ENCODE results near the gene TUBGCP2. TPM values are rescaled to one million over a fixed set of nuclear protein-coding genes. Genes with fewer than 3 reads are reported as not detected.

TUBGCP2 gene
- total and polyA plus RNA-seq, 2 of the 13 experiments (the other 11 are each of a cell fraction or from before 2014, with no cell fraction given): 21.3 to 34.5 TPM

GRCh38 chr10:133308421-133309099 lies at the start of gene TUBGCP2, which contains the start of gene ZNF511 (continued):
- TF ChIP-seq GFI1 (CRISPR knock-in tag; IDR thresholded peaks at IDR 0.05; ENCODE audit: borderline replicate concordance) (no peak), BCL3 (CRISPR knock-in tag; IDR thresholded peaks at IDR 0.05) (peak; percentile 70), ZFP1 (CRISPR knock-in tag; IDR thresholded peaks at IDR 0.05) (no peak), ZFP41 (CRISPR knock-in tag; IDR thresholded peaks at IDR 0.05; ENCODE audit: borderline replicate concordance) (no peak), ZNF383 (CRISPR knock-in tag; IDR thresholded peaks at IDR 0.05; ENCODE audit: borderline replicate concordance) (no peak), MAZ (IDR thresholded peaks at IDR 0.05; ENCODE audit: borderline replicate concordance, low read depth, low read length) (peak; percentile 56), MAZ (CRISPR knock-in tag; IDR thresholded peaks at IDR 0.05; ENCODE audit: low read depth) (peak; percentile 80), FOXK1 (CRISPR knock-in tag; IDR thresholded peaks at IDR 0.05; ENCODE audit: borderline replicate concordance, low read depth) (no peak), CEBPG (CRISPR knock-in tag; IDR thresholded peaks at IDR 0.05) (no peak), RORA (CRISPR knock-in tag; IDR thresholded peaks at IDR 0.05) (no peak), TEAD2 (CRISPR knock-in tag; IDR thresholded peaks at IDR 0.05) (no peak), ELK4 (CRISPR knock-in tag; IDR thresholded peaks at IDR 0.05; ENCODE audit: borderline replicate concordance) (no peak), NR1H2 (CRISPR knock-in tag; IDR thresholded peaks at IDR 0.05; ENCODE audit: borderline replicate concordance, low read depth) (no peak), PAXIP1 (CRISPR knock-in tag; conservative IDR thresholded peaks at IDR 0.05) (no peak), ZGPAT (CRISPR knock-in tag; IDR thresholded peaks at IDR 0.05) (0 out of 2 replicates have a peak, but pooled peaks have one; percentile 17), PLSCR1 (CRISPR knock-in tag; IDR thresholded peaks at IDR 0.05; ENCODE audit: borderline replicate concordance) (no peak), TGIF2 (CRISPR knock-in tag; IDR thresholded peaks at IDR 0.05) (no peak), ZNF3 (CRISPR knock-in tag; IDR thresholded peaks at IDR 0.05) (no peak), IRF1 (CRISPR knock-in tag; IDR thresholded peaks at IDR 0.05; ENCODE audit: low read depth) (no peak), ZC3H4 (CRISPR knock-in tag; IDR thresholded peaks at IDR 0.05; ENCODE audit: borderline replicate concordance) (no peak), RAD51 (IDR thresholded peaks at IDR 0.05; ENCODE audit: borderline replicate concordance) (no peak)
